ENCODE results near the gene EIF5.

The EIF5 gene

DNA sequence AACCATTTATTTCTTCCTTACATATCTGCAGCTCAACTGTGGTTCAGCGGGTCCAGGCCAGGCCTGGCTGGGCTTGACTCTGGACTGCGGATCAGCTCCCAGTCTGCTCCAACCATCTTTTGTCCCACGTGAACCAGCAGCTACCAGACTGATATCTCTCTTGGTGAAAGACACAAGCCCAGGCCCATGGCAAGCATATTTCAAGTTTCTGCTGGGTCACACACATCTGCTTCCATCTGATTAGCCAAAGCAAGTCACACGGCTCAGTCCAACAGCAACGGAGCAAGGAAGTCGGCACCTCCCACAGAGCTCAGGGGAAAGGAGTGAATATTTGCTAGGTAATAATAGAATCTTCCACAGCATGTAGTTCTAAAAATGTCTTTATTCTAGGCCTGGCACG lies 26.5 kb downstream of the EIF5 start:
- TF ChIP-seq, protein P1, sequence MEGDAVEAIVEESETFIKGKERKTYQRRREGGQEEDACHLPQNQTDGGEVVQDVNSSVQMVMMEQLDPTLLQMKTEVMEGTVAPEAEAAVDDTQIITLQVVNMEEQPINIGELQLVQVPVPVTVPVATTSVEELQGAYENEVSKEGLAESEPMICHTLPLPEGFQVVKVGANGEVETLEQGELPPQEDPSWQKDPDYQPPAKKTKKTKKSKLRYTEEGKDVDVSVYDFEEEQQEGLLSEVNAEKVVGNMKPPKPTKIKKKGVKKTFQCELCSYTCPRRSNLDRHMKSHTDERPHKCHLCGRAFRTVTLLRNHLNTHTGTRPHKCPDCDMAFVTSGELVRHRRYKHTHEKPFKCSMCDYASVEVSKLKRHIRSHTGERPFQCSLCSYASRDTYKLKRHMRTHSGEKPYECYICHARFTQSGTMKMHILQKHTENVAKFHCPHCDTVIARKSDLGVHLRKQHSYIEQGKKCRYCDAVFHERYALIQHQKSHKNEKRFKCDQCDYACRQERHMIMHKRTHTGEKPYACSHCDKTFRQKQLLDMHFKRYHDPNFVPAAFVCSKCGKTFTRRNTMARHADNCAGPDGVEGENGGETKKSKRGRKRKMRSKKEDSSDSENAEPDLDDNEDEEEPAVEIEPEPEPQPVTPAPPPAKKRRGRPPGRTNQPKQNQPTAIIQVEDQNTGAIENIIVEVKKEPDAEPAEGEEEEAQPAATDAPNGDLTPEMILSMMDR (conservative IDR thresholded peaks at IDR 0.05; ENCODE audit: low read depth, low read length) = no peak
- no peak for DNase-seq (ENCODE audit: low read depth)
- no peak overlapping the region for H3K4me3 ChIP-seq (ENCODE audit: low read length)

DNA sequence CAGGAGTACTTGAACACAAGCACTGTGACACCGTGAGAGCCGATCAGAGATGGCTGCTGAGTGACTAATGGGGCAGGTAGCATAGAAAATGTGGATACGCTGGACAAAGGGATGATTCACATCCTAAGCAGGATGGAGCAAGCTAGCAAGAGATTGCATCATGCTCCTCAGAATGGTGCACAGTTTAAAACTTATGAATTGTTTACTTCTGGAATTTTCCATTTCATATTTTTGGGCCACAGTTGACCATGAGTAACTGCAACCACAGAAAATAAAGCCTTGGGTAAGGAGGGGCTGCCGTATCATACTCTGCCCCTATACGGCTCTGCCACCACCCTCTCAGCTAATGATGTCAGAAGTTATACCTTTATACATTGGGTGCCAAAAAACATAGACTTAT lies 27.8 kb downstream of the EIF5 start:
- DNase-seq (ENCODE audit: low read depth) = peak; percentile 47
- TF ChIP-seq, protein P1 (conservative IDR thresholded peaks at IDR 0.05; ENCODE audit: low read depth, low read length) = no peak

DNA sequence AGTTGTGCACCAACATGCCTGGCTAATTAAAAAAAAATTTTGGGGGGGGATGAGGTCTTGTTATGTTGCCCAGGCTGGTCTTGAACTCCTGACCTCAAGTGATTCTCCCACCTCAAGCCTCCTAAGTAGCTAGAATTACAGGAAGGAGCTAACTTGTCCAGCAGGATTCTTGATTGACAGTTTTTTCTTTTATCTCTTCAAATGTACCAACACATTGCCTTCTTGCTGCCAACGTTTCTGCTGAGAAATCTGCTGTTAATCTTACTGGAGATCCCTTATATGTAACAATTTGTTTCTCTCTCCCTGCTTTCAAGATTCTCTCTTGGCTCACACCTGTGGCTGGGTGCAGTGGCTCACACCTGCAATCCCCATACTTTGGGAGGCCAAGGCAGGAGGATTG lies 28.7 kb downstream of the EIF5 start:
- no peak for DNase-seq (ENCODE audit: low read depth)
- H3K4me3 ChIP-seq (ENCODE audit: low read length) = no peak overlapping the region
- TF ChIP-seq, protein P1 (conservative IDR thresholded peaks at IDR 0.05; ENCODE audit: low read depth, low read length) = no peak

More for the DNA sequence above, 27.8 kb downstream of the EIF5 start:
- no peak overlapping the region for H3K4me3 ChIP-seq (ENCODE audit: low read length)

DNA sequence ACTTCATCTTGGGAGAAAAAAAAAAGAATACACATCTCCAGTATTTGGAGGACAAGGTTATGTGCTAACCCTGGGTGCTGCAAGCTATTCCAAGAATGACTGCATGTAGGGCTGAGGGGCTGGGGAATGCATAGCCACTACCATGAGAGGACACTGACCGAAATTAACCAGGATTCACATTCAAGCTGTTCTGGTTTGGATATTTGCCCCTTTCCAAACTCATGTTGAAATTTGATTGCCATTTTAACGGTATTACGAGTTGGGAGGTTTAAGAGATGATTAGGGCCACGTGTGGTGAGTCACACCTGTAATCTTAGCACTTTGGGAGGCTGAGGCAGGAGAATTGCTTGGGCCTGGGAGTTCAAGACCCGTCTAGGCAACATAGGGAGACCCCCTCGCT lies 32.7 kb downstream of the EIF5 start:
- TF ChIP-seq, protein P1 (conservative IDR thresholded peaks at IDR 0.05; ENCODE audit: low read depth, low read length) = no peak
- H3K4me3 ChIP-seq (ENCODE audit: low read length) = no peak overlapping the region
- DNase-seq (ENCODE audit: low read depth) = no peak

DNA sequence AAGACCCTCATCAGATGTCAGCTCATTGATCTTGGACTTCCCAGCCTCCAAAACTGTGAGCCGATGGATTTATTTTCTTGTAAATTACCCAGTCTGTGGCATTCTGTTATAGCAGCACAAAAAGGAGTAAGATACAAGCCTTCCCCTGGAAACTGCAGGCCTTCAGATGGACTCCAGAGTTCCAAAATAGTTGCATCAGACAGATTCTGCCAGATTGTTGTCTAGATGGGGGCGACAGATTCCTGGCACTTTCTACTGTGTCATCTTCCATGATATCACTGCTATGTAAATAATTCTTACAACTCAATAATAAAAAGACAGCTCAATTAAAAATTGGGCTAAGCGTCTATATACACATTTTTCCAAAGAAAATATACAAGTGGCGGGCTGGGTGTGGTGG lies 34.0 kb downstream of the EIF5 start:
- TF ChIP-seq, protein P1 (conservative IDR thresholded peaks at IDR 0.05; ENCODE audit: low read depth, low read length) = no peak
- no peak overlapping the region for H3K4me3 ChIP-seq (ENCODE audit: low read length)
- no peak for DNase-seq (ENCODE audit: low read depth)

DNA sequence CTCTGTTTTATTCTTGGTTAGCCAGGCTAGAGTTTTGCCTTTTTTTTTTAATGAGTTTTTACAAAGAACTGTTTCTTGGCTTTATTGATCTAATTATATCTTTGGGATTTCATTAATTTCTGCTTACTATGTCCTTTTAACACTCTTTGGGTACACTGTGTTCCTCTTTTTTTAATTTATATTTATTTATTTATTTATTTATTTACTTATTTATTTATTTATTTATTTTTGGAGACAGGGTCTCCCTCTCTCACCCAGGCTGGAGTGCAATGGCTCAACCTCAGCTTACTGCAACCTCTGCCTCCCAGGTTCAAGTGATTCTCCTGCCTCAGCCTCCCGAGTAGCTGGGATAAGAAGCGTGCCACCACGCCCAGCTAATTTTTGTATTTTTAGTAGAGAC lies 36.0 kb downstream of the EIF5 start:
- TF ChIP-seq, protein P1 (conservative IDR thresholded peaks at IDR 0.05; ENCODE audit: low read depth, low read length) = no peak
- H3K4me3 ChIP-seq (ENCODE audit: low read length) = no peak overlapping the region
- DNase-seq (ENCODE audit: low read depth) = no peak

DNA sequence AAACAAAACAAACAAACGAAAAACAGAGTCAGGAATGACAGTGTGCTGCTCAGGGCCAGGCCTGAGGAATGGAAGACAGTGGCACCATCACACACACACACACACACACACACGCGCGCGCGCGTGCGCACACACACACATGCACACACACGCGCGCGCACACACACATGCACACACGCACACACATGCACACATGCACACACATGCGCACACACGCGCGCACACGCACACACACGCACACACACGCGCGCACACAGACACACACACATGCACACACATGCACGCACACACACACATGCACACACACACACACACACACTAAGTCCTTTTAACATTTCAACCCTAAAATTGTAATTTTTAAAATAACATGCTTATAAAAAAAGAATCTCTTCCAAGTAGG lies 38.0 kb downstream of the EIF5 start:
- H3K4me3 ChIP-seq (ENCODE audit: low read length) = no peak overlapping the region
- TF ChIP-seq, protein P1 (conservative IDR thresholded peaks at IDR 0.05; ENCODE audit: low read depth, low read length) = no peak
- DNase-seq (ENCODE audit: low read depth) = no peak
